ENCODE results near the gene NDUFA7.
"Not testable (repeated sequence)": the region's sequence is repeated elsewhere in the genome, so short reads cannot be mapped to it uniquely, and the experiment has no call there.

NDUFA7 gene

GRCh38 chr19:8343483-8343844, 22.3 kb upstream of the NDUFA7 start:
- DNase-seq (ENCODE audit: extremely low read depth, low read depth) = no peak
- no peak for TF ChIP-seq CTCF (IDR thresholded peaks at IDR 0.05; ENCODE audit: low read depth, low read length)

DNA sequence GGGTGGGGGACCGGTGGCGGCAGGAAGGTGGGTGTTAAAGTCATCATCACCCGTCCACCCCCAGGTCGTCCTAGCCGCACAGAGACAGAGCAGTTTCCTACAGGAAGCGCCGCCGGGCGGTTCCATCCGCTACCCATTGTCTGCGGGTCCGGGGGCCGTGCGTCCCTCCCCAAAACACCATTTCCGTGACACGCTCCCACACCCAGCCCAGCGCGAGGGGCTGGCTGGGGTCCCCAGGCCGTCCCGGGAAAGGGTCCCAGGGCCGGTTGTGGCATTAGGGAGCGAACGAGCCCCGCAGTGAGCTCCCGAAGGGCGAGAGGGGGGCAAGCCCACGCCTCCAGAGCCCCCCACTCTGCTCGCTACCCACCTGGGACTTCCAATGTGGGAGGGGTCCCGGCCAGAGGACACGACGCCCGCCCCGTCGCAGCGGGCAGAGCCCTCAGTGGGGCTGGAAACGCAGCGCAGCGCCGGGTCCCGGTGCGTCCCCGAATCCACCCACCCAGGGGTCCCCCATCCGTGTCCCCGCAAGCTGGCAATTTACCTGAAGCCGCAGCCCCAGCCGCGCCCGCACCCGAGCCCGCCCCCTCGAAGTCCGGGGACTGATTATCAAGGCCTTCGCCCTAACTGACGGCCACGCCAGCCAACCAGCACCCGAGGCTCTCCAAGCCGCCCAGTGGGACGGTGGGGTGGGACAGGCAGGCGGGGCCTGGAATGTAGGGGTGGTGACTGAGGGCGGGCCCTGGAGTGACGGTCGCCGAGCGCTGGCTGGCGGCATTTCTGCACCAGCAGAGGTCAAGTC, 21.7 kb upstream of the NDUFA7 start, which contains the start of gene KANK3:
TSS of gene KANK3 (minus strand) at position 579 of the 799 bp plus-strand sequence. CDS start 5,434 bp downstream, outside the sequence.
- peak; percentile 81 for DNase-seq (ENCODE audit: extremely low read depth, low read depth)
- no peak for TF ChIP-seq CTCF (IDR thresholded peaks at IDR 0.05; ENCODE audit: low read depth, low read length)

DNA sequence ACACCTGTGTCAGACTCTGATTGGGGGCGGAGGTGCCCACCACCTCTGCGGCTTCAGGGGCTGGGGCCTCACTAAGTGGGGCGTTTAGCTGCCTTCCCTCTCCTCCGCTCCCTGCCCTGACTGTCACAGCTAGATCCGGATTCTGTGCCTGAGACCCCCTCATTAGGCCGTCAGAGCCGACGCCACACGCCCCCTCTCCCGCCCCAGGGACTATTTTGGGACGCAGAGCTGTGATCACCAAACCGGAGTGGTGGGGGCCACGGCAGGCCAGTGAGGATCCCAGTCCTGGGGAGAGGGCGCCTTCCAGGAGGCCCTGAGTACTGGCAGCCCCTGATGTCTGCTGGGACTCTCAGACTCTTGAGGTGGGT, 21.1 kb upstream of the NDUFA7 start:
- no peak for TF ChIP-seq CTCF (IDR thresholded peaks at IDR 0.05; ENCODE audit: low read depth, low read length)
- DNase-seq (ENCODE audit: extremely low read depth, low read depth) = no peak

GRCh38 chr19:8341504-8341903, 20.3 kb upstream of the NDUFA7 start:
- not testable (repeated sequence) for DNase-seq (ENCODE audit: extremely low read depth, low read depth)

DNA sequence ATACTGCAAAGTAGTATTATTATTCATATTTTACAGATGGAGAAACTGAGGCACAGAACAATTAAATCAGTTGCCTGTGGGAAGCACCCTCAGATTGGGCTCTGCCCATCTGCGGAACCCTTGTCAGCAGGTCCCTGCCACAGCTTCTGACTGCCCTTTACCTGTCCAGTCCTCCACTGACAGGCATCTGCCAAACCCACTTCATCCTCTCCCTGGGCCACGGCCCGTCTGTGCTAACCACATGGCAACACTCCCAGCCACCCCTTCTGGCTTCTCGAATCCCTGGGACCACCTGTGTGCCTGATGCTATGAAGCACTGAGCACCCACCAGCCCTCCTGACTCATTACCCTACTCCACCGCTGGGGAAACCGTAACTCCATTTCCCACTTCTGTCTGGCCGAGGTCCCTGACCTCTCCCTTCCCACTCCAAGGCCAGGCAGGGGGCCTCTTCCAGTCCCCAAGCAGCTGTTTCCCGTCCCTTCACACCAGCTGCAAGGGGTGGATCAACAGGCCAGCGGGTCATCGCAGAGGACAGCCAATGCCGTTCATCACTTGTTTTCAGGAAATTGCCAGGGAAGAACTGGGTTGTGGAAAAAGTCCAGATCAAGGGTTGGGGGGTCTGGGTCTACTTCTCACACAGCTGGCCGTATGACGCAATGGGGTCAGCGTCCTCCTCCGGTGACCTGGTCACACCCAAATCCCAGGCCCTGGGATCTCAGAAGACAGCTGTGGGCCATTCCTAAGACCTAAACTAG, 19.3 kb upstream of the NDUFA7 start:
- TF ChIP-seq CTCF (IDR thresholded peaks at IDR 0.05; ENCODE audit: low read depth, low read length) = no peak
- DNase-seq (ENCODE audit: extremely low read depth, low read depth) = no peak

DNA sequence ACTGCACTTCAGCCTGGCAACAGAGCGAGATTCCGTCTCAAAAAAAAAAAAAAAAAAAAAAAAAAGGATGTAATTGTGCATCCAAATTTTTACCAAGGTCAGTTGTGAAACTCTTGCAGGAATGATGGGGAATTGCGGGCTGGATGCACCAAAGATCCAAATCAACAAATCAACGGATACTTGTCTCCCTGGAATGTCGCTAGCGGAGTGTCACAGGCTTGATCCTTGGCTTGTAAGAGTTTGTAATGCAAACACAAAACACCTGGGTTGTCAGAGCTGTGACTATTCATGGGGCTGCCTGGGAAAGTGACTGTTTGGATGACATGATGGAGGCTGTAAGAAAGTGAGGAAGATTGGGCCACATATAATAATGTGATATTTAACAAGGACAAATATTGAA, 17.7 kb upstream of the NDUFA7 start:
- DNase-seq (ENCODE audit: extremely low read depth, low read depth) = no peak

GRCh38 chr19:8337728-8338127, 16.6 kb upstream of the NDUFA7 start:
- DNase-seq (ENCODE audit: extremely low read depth, low read depth) = no peak
- no peak for TF ChIP-seq CTCF (IDR thresholded peaks at IDR 0.05; ENCODE audit: low read depth, low read length)

More for the DNA sequence above, 17.7 kb upstream of the NDUFA7 start:
- TF ChIP-seq CTCF (IDR thresholded peaks at IDR 0.05; ENCODE audit: low read depth, low read length) = no peak
